CMK (cell line): ENCODE measurements around the gene OR6C2.
"Not testable (repeated sequence)": the region's sequence is repeated elsewhere in the genome, so short reads cannot be mapped to it uniquely, and the experiment has no call there.

Source experiments
- DNase-seq: peaks from one replicate; pipeline ENCODE4 v3.0.0-alpha.2; 2010; ENCODE audit warnings: low read depth

Gene OR6C2

GRCh38 chr12:55472264-55472663 lies 28.4 kb downstream of the OR6C2 start:
- no peak for DNase-seq

GRCh38 chr12:55479136-55479535 lies 35.3 kb downstream of the OR6C2 start:
- not testable (repeated sequence) for DNase-seq

GRCh38 chr12:55484284-55484683 lies 40.4 kb downstream of the OR6C2 start:
- not testable (repeated sequence) for DNase-seq

- DNase-seq, result no peak
Observed at GRCh38 chr12:55492078-55492477, 48.2 kb downstream of the OR6C2 start, which contains the start of gene OR6C68. Gene OR6C68 (plus strand): TSS chr12:55492378. CDS start chr12:55492378, 0 bp downstream.

- DNase-seq, result no peak
Observed at GRCh38 chr12:55495490-55495889, 51.6 kb downstream of the OR6C2 start.

GRCh38 chr12:55499231-55499630 lies 55.4 kb downstream of the OR6C2 start:
- no peak for DNase-seq

- DNase-seq, result no peak
Observed at GRCh38 chr12:55499810-55500252, 56.0 kb downstream of the OR6C2 start.

- DNase-seq, result no peak
Observed at GRCh38 chr12:55501601-55502000, 57.7 kb downstream of the OR6C2 start.
